Testis (tissue), 2 donors: ENCODE results near the gene SLC11A2.

Experiments
- POLR2A ChIP-seq: fragments of 450-650 bp; IDR thresholded peaks from one replicate; pipeline ENCODE4 v1.6.1; 2017; ENCODE audit warnings: antibody characterized with exemption, mild to moderate bottlenecking, moderate library complexity
- TF ChIP-seq, protein P1 (sequence below), 3 experiments: fragments of 450-650 bp in 2 of 3; fragments of 200-600 bp in 1 of 3; sonication (generic) in 1 of 3; IDR thresholded peaks; one replicate each; pipeline ENCODE4 v1.5.1; 2016 to 2019; ENCODE audit warnings: antibody characterized with exemption in 3 of 3, mild to moderate bottlenecking in 2 of 3, moderate library complexity in 1 of 3

- TF ChIP-seq, protein P1, sequence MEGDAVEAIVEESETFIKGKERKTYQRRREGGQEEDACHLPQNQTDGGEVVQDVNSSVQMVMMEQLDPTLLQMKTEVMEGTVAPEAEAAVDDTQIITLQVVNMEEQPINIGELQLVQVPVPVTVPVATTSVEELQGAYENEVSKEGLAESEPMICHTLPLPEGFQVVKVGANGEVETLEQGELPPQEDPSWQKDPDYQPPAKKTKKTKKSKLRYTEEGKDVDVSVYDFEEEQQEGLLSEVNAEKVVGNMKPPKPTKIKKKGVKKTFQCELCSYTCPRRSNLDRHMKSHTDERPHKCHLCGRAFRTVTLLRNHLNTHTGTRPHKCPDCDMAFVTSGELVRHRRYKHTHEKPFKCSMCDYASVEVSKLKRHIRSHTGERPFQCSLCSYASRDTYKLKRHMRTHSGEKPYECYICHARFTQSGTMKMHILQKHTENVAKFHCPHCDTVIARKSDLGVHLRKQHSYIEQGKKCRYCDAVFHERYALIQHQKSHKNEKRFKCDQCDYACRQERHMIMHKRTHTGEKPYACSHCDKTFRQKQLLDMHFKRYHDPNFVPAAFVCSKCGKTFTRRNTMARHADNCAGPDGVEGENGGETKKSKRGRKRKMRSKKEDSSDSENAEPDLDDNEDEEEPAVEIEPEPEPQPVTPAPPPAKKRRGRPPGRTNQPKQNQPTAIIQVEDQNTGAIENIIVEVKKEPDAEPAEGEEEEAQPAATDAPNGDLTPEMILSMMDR (IDR thresholded peaks at IDR 0.05): no peak
- no peak for TF ChIP-seq POLR2A
Measured at GRCh38 chr12:50955288-50955687, 70.9 kb downstream of the SLC11A2 start.
